Lower leg skin (tissue), 3 donors: ENCODE results near the gene COL4A6.

Source experiments
- CTCF ChIP-seq, 3 donors: fragments of 450-650 bp; IDR thresholded peaks; one replicate each; pipeline ENCODE4 v1.5.1; 2016; ENCODE audit warnings: antibody characterized with exemption in 3 of 3, mild to moderate bottlenecking in 3 of 3, moderate library complexity in 2 of 3
- POLR2A ChIP-seq, 2 donors: fragments of 450-650 bp; IDR thresholded peaks; one replicate each; pipeline ENCODE4 v1.6.1; 2016 to 2017; ENCODE audit warnings: antibody characterized with exemption in 2 of 2, mild to moderate bottlenecking in 1 of 2, moderate library complexity in 1 of 2

GRCh38 chrX:108148524-108148923 is 289.7 kb downstream of the COL4A6 start:
- TF ChIP-seq CTCF (IDR thresholded peaks at IDR 0.05) = no peak
- no peak for TF ChIP-seq POLR2A (IDR thresholded peaks at IDR 0.05)
